HCT116 (cell line): Measurements from ENCODE around the gene CBX4. TPM values are rescaled to one million over a fixed set of nuclear protein-coding genes. Genes with fewer than 3 reads are reported as not detected.

Experiments
- ATAC-seq: fragments of 200-7000 bp; cut with Tn5 transposase; 2 replicates; pipeline ENCODE4 v1.9.1; 2020; ENCODE audit warnings: mild to moderate bottlenecking, moderate library complexity
- BruUV-seq: library from RNA; stranded (reverse); fragments of 400-500 nt; replicated peaks from 2 replicates; lab custom pipeline; 2021; lab: Mats Ljungman, UMichigan
- CTCF ChIA-PET: fragments of 300-600 bp; sonication (Branson Sonifier 250); formaldehyde crosslinking; loops from one replicate; lab custom pipeline; 2021; ENCODE audit warnings: antibody characterized with exemption; lab: Charles Lee
- POLR2A ChIA-PET: fragments of 300-600, 350-600 bp; sonication (Branson Sonifier 250); formaldehyde crosslinking; loops from one replicate; lab custom pipeline; 2021; ENCODE audit warnings: antibody characterized with exemption; lab: Charles Lee
- RAD21 ChIA-PET, 2 experiments: fragments of 300-600 bp; sonication (Branson Sonifier 250); formaldehyde crosslinking; loops; one replicate each; lab custom pipeline; 2023; ENCODE audit warnings: low total read pairs in 2 of 2; ENCODE audit not compliant: uncharacterized antibody in 2 of 2, unreplicated experiment in 2 of 2, low non-redundant PET in 1 of 2; lab: Charles Lee
- DNase-seq: peaks from one replicate; pipeline ENCODE4 v3.0.0-alpha.2; 2010; ENCODE audit warnings: low read depth, low spot score
- H2AFZ ChIP-seq: fragments of 200-600 bp; shearing (Covaris generic), sonication (generic); 2 replicates; pipeline ENCODE4 v1.6.1; 2017; ENCODE audit warnings: low read depth, mixed run types, mixed read lengths, antibody characterized with exemption, low read length; ENCODE audit not compliant: poor library complexity, severe bottlenecking
- H3K27ac ChIP-seq: 2 replicates; pipeline ENCODE4 v1.5.1; 2012; ENCODE audit warnings: low read depth, low read length
- H3K27me3 ChIP-seq: fragments of 200-600 bp; sonication (generic); 2 replicates; pipeline ENCODE4 v1.6.1; 2016; ENCODE audit warnings: mixed run types, low read length, mixed read lengths; ENCODE audit not compliant: insufficient read depth
- H3K36me3 ChIP-seq, 2 experiments: fragments of 200-500 bp in 1 of 2; fragments of 200-600 bp in 1 of 2; sonication (Bioruptor generic) in 1 of 2; sonication (generic) in 1 of 2; 2 replicates each; pipeline versions ENCODE4 v1.5.1 to v1.6.1; 2014 to 2016; ENCODE audit warnings: low read length in 2 of 2, inconsistent platforms in 1 of 2, mixed read lengths in 1 of 2, mixed run types in 1 of 2; ENCODE audit not compliant: insufficient read depth in 2 of 2, control insufficient read depth in 1 of 2
- H3K4me1 ChIP-seq, 2 experiments: fragments of 200-600 bp in 1 of 2; sonication (generic) in 1 of 2; 2 replicates each; pipeline versions ENCODE4 v1.5.1 to v1.6.1; 2012 to 2017; ENCODE audit warnings: low read length in 2 of 2, inconsistent platforms in 1 of 2, mild to moderate bottlenecking in 1 of 2, mixed read lengths in 1 of 2, mixed run types in 1 of 2, moderate library complexity in 1 of 2; ENCODE audit not compliant: insufficient read depth in 2 of 2, control insufficient read depth in 1 of 2
- H3K4me2 ChIP-seq: fragments of 200-600 bp; sonication (generic); 2 replicates; pipeline ENCODE4 v1.6.1; 2017; ENCODE audit warnings: mixed run types, low read length, mixed read lengths
- H3K4me3 ChIP-seq, 2 experiments: fragments of 200-600 bp in 1 of 2; sonication (generic) in 1 of 2; replicated peaks in 1 of 2; 2 replicates each; pipeline ENCODE4 v1.5.1; 2011 to 2016; ENCODE audit warnings: low read length in 2 of 2, control low read depth in 1 of 2, low read depth in 1 of 2, mild to moderate bottlenecking in 1 of 2, mixed read lengths in 1 of 2, mixed run types in 1 of 2
- H3K79me2 ChIP-seq: fragments of 200-600 bp; sonication (generic); 2 replicates; pipeline ENCODE4 v1.6.1; 2017; ENCODE audit warnings: mild to moderate bottlenecking, mixed run types, low read length, moderate library complexity, mixed read lengths; ENCODE audit not compliant: insufficient read depth
- H3K9ac ChIP-seq: fragments of 200-600 bp; sonication (generic); 2 replicates; pipeline ENCODE4 v1.6.1; 2016; ENCODE audit warnings: low read length, mixed read lengths
- H3K9me2 ChIP-seq: fragments of 200-600 bp; sonication (generic), shearing (Covaris generic); 2 replicates; pipeline ENCODE4 v1.6.1; 2017; ENCODE audit warnings: mixed run types, mild to moderate bottlenecking, moderate library complexity; ENCODE audit not compliant: insufficient read depth
- H3K9me3 ChIP-seq, 2 experiments: fragments of 200-500 bp in 1 of 2; fragments of 200-600 bp in 1 of 2; sonication (Bioruptor generic) in 1 of 2; sonication (generic) in 1 of 2; 2 replicates each; pipeline ENCODE4 v1.6.1; 2014 to 2017; ENCODE audit warnings: low read length in 2 of 2, mixed read lengths in 2 of 2, inconsistent platforms in 1 of 2, low read depth in 1 of 2, mild to moderate bottlenecking in 1 of 2, mixed run types in 1 of 2, moderate library complexity in 1 of 2; ENCODE audit not compliant: control insufficient read depth in 1 of 2, insufficient read depth in 1 of 2
- H4K20me1 ChIP-seq: fragments of 200-600 bp; sonication (generic), shearing (Covaris generic); 2 replicates; pipeline ENCODE4 v1.6.1; 2017; ENCODE audit warnings: mixed run types, mild to moderate bottlenecking, moderate library complexity; ENCODE audit not compliant: insufficient read depth
- CBX3 ChIP-seq: IDR thresholded peaks from 2 replicates; pipeline ENCODE4 v1.6.1; 2012; ENCODE audit warnings: low read depth
- EGR1 ChIP-seq: IDR thresholded peaks from 2 replicates; pipeline ENCODE4 v1.6.1; 2012; ENCODE audit warnings: low read depth
- ELF1 ChIP-seq: IDR thresholded peaks from 2 replicates; pipeline ENCODE4 v1.6.1; 2012; ENCODE audit warnings: low read depth, borderline replicate concordance
- EZH2 ChIP-seq: fragments of 200-600 bp; sonication (generic); IDR thresholded peaks from 2 replicates; pipeline ENCODE4 v1.6.1; 2017; ENCODE audit warnings: antibody characterized with exemption, mixed run types
- FOSL1 ChIP-seq: IDR thresholded peaks from 2 replicates; pipeline ENCODE4 v1.6.1; 2012; ENCODE audit warnings: low read depth
- POLR2A ChIP-seq: IDR thresholded peaks from 2 replicates; pipeline ENCODE4 v1.7.0; 2011; ENCODE audit warnings: borderline replicate concordance; ENCODE audit not compliant: insufficient read depth, insufficient read length; ENCODE audit errors: extremely low read depth
- POLR2AphosphoS5 ChIP-seq: IDR thresholded peaks from 2 replicates; pipeline ENCODE4 v1.6.1; 2011; ENCODE audit warnings: mild to moderate bottlenecking, low read depth, low read length, moderate library complexity
- RAD21 ChIP-seq: IDR thresholded peaks from 2 replicates; pipeline ENCODE4 v1.6.1; 2012; ENCODE audit warnings: low read depth, mild to moderate bottlenecking
- SIN3A ChIP-seq: IDR thresholded peaks from 2 replicates; pipeline ENCODE4 v1.6.1; 2012; ENCODE audit warnings: low read depth
- SP1 ChIP-seq: IDR thresholded peaks from 2 replicates; pipeline ENCODE4 v1.6.1; 2012; ENCODE audit warnings: low read depth
- SRF ChIP-seq: IDR thresholded peaks from 2 replicates; pipeline ENCODE4 v1.6.1; 2012; ENCODE audit warnings: low read depth
- TCF7L2 ChIP-seq: IDR thresholded peaks from 2 replicates; pipeline ENCODE4 v1.7.0; 2011; ENCODE audit warnings: borderline replicate concordance, inconsistent platforms; ENCODE audit not compliant: insufficient read depth, insufficient read length; ENCODE audit errors: extremely low read depth
- ZFX ChIP-seq: fragments of 450-650 bp; IDR thresholded peaks from 2 replicates; pipeline ENCODE4 v1.6.1; 2017
- intact Hi-C: fragments of 100-400 bp; cut with micrococcal nuclease; formaldehyde crosslinking; loops from 2 replicates; pipeline ENCODE4 v1.10.0; 2022
- total RNA-seq: library from RNA; stranded (reverse); gene quantifications from one replicate; pipeline ENCODE4 v1.2.1, GENCODE V29; 2021; ENCODE audit not compliant: unreplicated experiment
- TF ChIP-seq, protein P1 (sequence below), 3 experiments: fragments of 200-600 bp in 1 of 3; sonication (generic) in 1 of 3; IDR thresholded peaks in 2 of 3; conservative IDR thresholded peaks in 1 of 3; 2 replicates each; pipeline ENCODE4 v1.5.1; 2012 to 2017; ENCODE audit warnings: low read depth in 2 of 3, low read length in 2 of 3, antibody characterized with exemption in 1 of 3, borderline replicate concordance in 1 of 3, control low read depth in 1 of 3, mild to moderate bottlenecking in 1 of 3, mixed read lengths in 1 of 3, mixed run types in 1 of 3, moderate library complexity in 1 of 3; ENCODE audit not compliant: insufficient read depth in 1 of 3
- TF ChIP-seq, protein P2 (sequence below): IDR thresholded peaks from 2 replicates; pipeline ENCODE4 v1.6.1; 2012
- TF ChIP-seq, protein P3 (sequence below): IDR thresholded peaks from 2 replicates; pipeline ENCODE4 v1.6.1; 2012; ENCODE audit warnings: low read depth
- TF ChIP-seq, protein P4 (sequence below): IDR thresholded peaks from 2 replicates; pipeline ENCODE4 v1.6.1; 2011; ENCODE audit warnings: mild to moderate bottlenecking, low read length, moderate library complexity; ENCODE audit not compliant: insufficient replicate concordance; ENCODE audit errors: extremely low read depth

The CBX4 gene
- total RNA-seq, 1 experiment from 2014 or later = 60.9 TPM

DNA sequence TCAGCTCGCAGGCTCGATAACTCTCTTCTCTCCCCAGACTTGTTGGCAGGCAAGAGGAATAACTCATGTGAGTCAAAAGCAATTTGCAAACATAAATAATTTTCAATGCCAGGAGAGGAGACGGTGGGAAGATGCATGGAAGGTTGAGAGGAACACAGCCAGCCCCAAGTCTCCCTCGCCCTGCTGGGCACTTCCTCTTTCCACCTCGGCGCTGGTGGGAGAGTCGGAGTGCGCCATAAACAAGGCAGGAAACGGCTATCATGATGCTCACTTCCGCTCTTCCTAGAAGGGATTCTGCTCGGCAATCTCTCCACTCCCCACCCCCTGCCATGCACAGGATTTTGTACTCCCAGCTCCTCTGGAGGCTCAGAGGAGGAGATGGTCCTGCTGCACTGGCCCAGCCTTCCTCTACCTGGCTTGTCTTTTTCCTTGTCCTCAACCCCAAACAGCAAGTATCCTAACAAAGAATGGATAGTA lies 13.0 kb downstream of the CBX4 start:
- no peak overlapping the region for H3K9ac ChIP-seq
- no peak overlapping the region for H3K27ac ChIP-seq
- ATAC-seq (no peak), DNase-seq (no peak)
- POLR2A ChIA-PET = no interaction called here
- H3K36me3 ChIP-seq = no peaks in the 10 kb centered on the region
- no peaks in the 10 kb centered on the region for H4K20me1 ChIP-seq
- H3K4me3 ChIP-seq = no peak overlapping the region
- no peak overlapping the region for H3K4me2 ChIP-seq
- no peaks in the 10 kb centered on the region for H3K9me2 ChIP-seq
- no peak overlapping the region for H2AFZ ChIP-seq
- peaks cover 18 to 22% of the 10 kb centered on the region in 2 experiments; a peak in 3 of 4 replicates for H3K4me1 ChIP-seq
- no TSS peak for BruUV-seq
- intact Hi-C loops = no loop called here
- RAD21 ChIA-PET = no interaction called here
- H3K79me2 ChIP-seq = no peaks in the 10 kb centered on the region
- H3K9me3 ChIP-seq = no peaks in the 10 kb centered on the region
- H3K27me3 ChIP-seq = no peaks in the 10 kb centered on the region
- no peak for TF ChIP-seq ZFX
- no peak for TF ChIP-seq CBX3
- TF ChIP-seq RAD21 = no peak
- TF ChIP-seq TCF7L2 = no peak
- TF ChIP-seq, protein P1, sequence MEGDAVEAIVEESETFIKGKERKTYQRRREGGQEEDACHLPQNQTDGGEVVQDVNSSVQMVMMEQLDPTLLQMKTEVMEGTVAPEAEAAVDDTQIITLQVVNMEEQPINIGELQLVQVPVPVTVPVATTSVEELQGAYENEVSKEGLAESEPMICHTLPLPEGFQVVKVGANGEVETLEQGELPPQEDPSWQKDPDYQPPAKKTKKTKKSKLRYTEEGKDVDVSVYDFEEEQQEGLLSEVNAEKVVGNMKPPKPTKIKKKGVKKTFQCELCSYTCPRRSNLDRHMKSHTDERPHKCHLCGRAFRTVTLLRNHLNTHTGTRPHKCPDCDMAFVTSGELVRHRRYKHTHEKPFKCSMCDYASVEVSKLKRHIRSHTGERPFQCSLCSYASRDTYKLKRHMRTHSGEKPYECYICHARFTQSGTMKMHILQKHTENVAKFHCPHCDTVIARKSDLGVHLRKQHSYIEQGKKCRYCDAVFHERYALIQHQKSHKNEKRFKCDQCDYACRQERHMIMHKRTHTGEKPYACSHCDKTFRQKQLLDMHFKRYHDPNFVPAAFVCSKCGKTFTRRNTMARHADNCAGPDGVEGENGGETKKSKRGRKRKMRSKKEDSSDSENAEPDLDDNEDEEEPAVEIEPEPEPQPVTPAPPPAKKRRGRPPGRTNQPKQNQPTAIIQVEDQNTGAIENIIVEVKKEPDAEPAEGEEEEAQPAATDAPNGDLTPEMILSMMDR (IDR thresholded peaks at IDR 0.05 in 2 of 3, conservative IDR thresholded peaks at IDR 0.05 in 1 of 3; ENCODE audit: borderline replicate concordance in 1 of 3, insufficient read depth in 1 of 3, low read depth in 2 of 3, low read length in 2 of 3) = no peak
- no peak for TF ChIP-seq EGR1
- no peak for TF ChIP-seq ELF1
- TF ChIP-seq, protein P2, sequence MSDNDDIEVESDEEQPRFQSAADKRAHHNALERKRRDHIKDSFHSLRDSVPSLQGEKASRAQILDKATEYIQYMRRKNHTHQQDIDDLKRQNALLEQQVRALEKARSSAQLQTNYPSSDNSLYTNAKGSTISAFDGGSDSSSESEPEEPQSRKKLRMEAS = no peak
- TF ChIP-seq SP1 = no peak
- TF ChIP-seq, protein P3, sequence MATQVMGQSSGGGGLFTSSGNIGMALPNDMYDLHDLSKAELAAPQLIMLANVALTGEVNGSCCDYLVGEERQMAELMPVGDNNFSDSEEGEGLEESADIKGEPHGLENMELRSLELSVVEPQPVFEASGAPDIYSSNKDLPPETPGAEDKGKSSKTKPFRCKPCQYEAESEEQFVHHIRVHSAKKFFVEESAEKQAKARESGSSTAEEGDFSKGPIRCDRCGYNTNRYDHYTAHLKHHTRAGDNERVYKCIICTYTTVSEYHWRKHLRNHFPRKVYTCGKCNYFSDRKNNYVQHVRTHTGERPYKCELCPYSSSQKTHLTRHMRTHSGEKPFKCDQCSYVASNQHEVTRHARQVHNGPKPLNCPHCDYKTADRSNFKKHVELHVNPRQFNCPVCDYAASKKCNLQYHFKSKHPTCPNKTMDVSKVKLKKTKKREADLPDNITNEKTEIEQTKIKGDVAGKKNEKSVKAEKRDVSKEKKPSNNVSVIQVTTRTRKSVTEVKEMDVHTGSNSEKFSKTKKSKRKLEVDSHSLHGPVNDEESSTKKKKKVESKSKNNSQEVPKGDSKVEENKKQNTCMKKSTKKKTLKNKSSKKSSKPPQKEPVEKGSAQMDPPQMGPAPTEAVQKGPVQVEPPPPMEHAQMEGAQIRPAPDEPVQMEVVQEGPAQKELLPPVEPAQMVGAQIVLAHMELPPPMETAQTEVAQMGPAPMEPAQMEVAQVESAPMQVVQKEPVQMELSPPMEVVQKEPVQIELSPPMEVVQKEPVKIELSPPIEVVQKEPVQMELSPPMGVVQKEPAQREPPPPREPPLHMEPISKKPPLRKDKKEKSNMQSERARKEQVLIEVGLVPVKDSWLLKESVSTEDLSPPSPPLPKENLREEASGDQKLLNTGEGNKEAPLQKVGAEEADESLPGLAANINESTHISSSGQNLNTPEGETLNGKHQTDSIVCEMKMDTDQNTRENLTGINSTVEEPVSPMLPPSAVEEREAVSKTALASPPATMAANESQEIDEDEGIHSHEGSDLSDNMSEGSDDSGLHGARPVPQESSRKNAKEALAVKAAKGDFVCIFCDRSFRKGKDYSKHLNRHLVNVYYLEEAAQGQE = no peak
- TF ChIP-seq SRF = no peak
- no peak for TF ChIP-seq POLR2AphosphoS5
- no peak for TF ChIP-seq POLR2A
- no peak for TF ChIP-seq EZH2
- TF ChIP-seq, protein P4, sequence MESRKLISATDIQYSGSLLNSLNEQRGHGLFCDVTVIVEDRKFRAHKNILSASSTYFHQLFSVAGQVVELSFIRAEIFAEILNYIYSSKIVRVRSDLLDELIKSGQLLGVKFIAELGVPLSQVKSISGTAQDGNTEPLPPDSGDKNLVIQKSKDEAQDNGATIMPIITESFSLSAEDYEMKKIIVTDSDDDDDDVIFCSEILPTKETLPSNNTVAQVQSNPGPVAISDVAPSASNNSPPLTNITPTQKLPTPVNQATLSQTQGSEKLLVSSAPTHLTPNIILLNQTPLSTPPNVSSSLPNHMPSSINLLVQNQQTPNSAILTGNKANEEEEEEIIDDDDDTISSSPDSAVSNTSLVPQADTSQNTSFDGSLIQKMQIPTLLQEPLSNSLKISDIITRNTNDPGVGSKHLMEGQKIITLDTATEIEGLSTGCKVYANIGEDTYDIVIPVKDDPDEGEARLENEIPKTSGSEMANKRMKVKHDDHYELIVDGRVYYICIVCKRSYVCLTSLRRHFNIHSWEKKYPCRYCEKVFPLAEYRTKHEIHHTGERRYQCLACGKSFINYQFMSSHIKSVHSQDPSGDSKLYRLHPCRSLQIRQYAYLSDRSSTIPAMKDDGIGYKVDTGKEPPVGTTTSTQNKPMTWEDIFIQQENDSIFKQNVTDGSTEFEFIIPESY = no peak
- TF ChIP-seq SIN3A = no peak
- TF ChIP-seq FOSL1 = no peak
- TF ChIP-seq, all 23 proteins: peak for 0
- CTCF ChIA-PET = interaction anchor here (0.6 kb wide), 1 partner anchor 13 kb away, joined by 3 read pairs; the partner anchor contains the start of gene CBX4
